ENCODE data around the gene RAB4A. TPM values are rescaled to one million over a fixed set of nuclear protein-coding genes. Genes with fewer than 3 reads are reported as not detected.

The RAB4A gene
- total and polyA plus RNA-seq, 2 of the 4 experiments (the other 2 are of a cell fraction) = 25.6 to 26.2 TPM

DNA sequence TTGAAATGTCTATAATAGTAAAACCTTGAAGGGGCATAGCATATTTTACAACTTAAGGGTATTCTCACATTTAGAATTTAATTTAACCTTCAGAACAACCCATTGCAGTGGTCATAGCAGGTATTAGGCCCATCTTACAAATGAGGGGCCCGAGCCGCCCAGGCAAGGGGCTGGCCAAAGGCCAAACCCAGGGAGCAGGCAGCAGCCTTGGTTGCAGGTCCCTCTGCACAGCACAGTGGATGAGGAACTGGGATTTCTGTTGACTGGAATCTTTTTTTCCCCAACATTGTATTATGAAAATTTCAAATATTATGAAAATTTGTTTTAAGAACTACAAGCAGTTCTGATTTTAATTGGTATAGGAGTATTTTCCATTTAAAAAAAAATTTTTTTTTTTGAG, 38.8 kb downstream of the RAB4A start:
- dilution Hi-C loops (cut with HindIII; ENCODE audit: low sequenced_read_pairs, unreplicated experiment) = no loop called here
- H4K20me1 ChIP-seq (ENCODE audit: insufficient read depth, low read length) = no peaks in the 10 kb centered on the region
- no peak overlapping the region for H2BK5ac ChIP-seq (ENCODE audit: low read depth, low read length, poor library complexity, severe bottlenecking)
- no peak overlapping the region for H3K27ac ChIP-seq (ENCODE audit: insufficient read depth, low read length)
- H3K9me1 ChIP-seq (ENCODE audit: insufficient read depth, low read length) = peaks cover 5% of the 10 kb centered on the region; the same call in 1 of the 2 replicates
- H3K4me3 ChIP-seq (ENCODE audit: insufficient read depth, low read depth, low read length) = no peak overlapping the region
- ChIA-PET POLR2A (ENCODE audit: unreplicated experiment) (no interaction called here), CTCF (no interaction called here)
- in situ Hi-C loops (cut with MboI; ENCODE audit: low sequenced_read_pairs) = no loop called here
- H3K4me2 ChIP-seq (ENCODE audit: low read depth, low read length) = no peak overlapping the region
- H3K18ac ChIP-seq (ENCODE audit: low read depth, low read length) = no peak overlapping the region
- no TSS peak for BruUV-seq (replicated peaks)
- no peak overlapping the region for H3K23ac ChIP-seq (ENCODE audit: low read depth, low read length)
- no peak overlapping the region for H3K14ac ChIP-seq (replicated peaks; ENCODE audit: low read depth, low read length)
- DNase-seq = no peak
- H2BK15ac ChIP-seq (ENCODE audit: low read depth, low read length) = no peak overlapping the region
- H3K9me3 ChIP-seq (ENCODE audit: control insufficient read depth, insufficient read depth, low read length) = no peaks in the 10 kb centered on the region
- no peak overlapping the region for H2AK5ac ChIP-seq (ENCODE audit: low read depth, low read length)
- no peak overlapping the region for H4K8ac ChIP-seq (ENCODE audit: low read depth in 2 of 2, low read length in 2 of 2)
- H3K56ac ChIP-seq (ENCODE audit: extremely low read depth, insufficient read depth, low read length) = no peak overlapping the region
- no peak overlapping the region for H3K4ac ChIP-seq (ENCODE audit: low read depth, low read length)
- no peak overlapping the region for H2AK9ac ChIP-seq (replicated peaks; ENCODE audit: low read depth, low read length, poor library complexity)
- no peak overlapping the region for H2BK120ac ChIP-seq (ENCODE audit: low read depth, low read length)
- WGBS, 2 experiments (ENCODE audit: extremely low coverage in 2 of 2, insufficient read length in 1 of 2) = no CpG with 5 or more reads among the region's 2 CpGs
- peaks cover 0 to 3% of the 10 kb centered on the region in 2 experiments; a peak in 1 of 4 replicates for H3K79me1 ChIP-seq (ENCODE audit: low read depth in 1 of 2, low read length in 2 of 2)
- no peak overlapping the region for H4K5ac ChIP-seq (ENCODE audit: low read depth, low read length)
- H3K27me3 ChIP-seq (ENCODE audit: control insufficient read depth, insufficient read depth, low read length) = no peaks in the 10 kb centered on the region
- intact Hi-C loops (cut with micrococcal nuclease) = no loop called here
- peaks cover 4% of the 10 kb centered on the region for H3K4me1 ChIP-seq (ENCODE audit: control insufficient read depth, insufficient read depth, low read length)
- H2AFZ ChIP-seq (replicated peaks; ENCODE audit: low read length, poor library complexity) = no peak overlapping the region
- TF ChIP-seq MAFK (IDR thresholded peaks at IDR 0.05; ENCODE audit: low read depth, low read length) = no peak
- no peak for TF ChIP-seq NFE2L2 (IDR thresholded peaks at IDR 0.05; ENCODE audit: low read depth, low read length)
- no peak for TF ChIP-seq MXI1 (IDR thresholded peaks at IDR 0.05; ENCODE audit: borderline replicate concordance, low read depth, low read length)
- TF ChIP-seq RFX5 (IDR thresholded peaks at IDR 0.05; ENCODE audit: low read depth, low read length) = no peak
- H4K91ac ChIP-seq (ENCODE audit: insufficient read depth, low read depth, low read length) = no peak overlapping the region
- no peak overlapping the region for H3K9ac ChIP-seq (ENCODE audit: low read depth, low read length)
- no peak for ATAC-seq (ENCODE audit: low read depth)
- H3K36me3 ChIP-seq (ENCODE audit: control insufficient read depth, insufficient read depth, low read length) = peaks cover 29% of the 10 kb centered on the region
- no peak overlapping the region for H2BK20ac ChIP-seq (ENCODE audit: low read depth, low read length)

All from IMR-90 (cell line).